WTC11 (cell line): Measurements from ENCODE around the gene MEN1.

Experiments used
- CBFB ChIP-seq: sonication (generic); formaldehyde crosslinking; IDR thresholded peaks from 2 replicates; pipeline ENCODE4 v1.8.1; 2022; ENCODE audit warnings: mild to moderate bottlenecking, low read depth, missing genetic modification reagents
- CREM ChIP-seq: sonication (generic); formaldehyde crosslinking; IDR thresholded peaks from 2 replicates; pipeline ENCODE4 v1.8.1; 2022; ENCODE audit warnings: mild to moderate bottlenecking, missing genetic modification reagents, moderate library complexity
- NFE2L1 ChIP-seq: sonication (generic); formaldehyde crosslinking; IDR thresholded peaks from 2 replicates; pipeline ENCODE4 v1.8.1; 2023; ENCODE audit warnings: missing genetic modification reagents
- NR2C2 ChIP-seq: sonication (generic); formaldehyde crosslinking; IDR thresholded peaks from 2 replicates; pipeline ENCODE4 v1.8.0; 2022; ENCODE audit warnings: mild to moderate bottlenecking, missing genetic modification reagents
- TCF7 ChIP-seq: sonication (generic); formaldehyde crosslinking; IDR thresholded peaks from 2 replicates; pipeline ENCODE4 v1.8.0; 2022; ENCODE audit warnings: mild to moderate bottlenecking, low read depth, missing genetic modification reagents, moderate library complexity
- ZNF121 ChIP-seq: sonication (generic); formaldehyde crosslinking; IDR thresholded peaks from 2 replicates; pipeline ENCODE4 v1.8.0; 2023; ENCODE audit warnings: missing genetic modification reagents
- TF ChIP-seq, protein P1 (sequence below): fragments of 200-600 bp; IDR thresholded peaks from 2 replicates; pipeline ENCODE4 v1.8.0; 2022; ENCODE audit warnings: antibody characterized with exemption
- TF ChIP-seq, protein P2 (sequence below): sonication (generic); formaldehyde crosslinking; IDR thresholded peaks from 2 replicates; pipeline ENCODE4 v1.8.1; 2023; ENCODE audit warnings: mild to moderate bottlenecking, missing genetic modification reagents, moderate library complexity
- TF ChIP-seq, protein P3 (sequence below): sonication (generic); formaldehyde crosslinking; IDR thresholded peaks from 2 replicates; pipeline ENCODE4 v1.8.1; 2022; ENCODE audit warnings: low read depth, missing genetic modification reagents, borderline replicate concordance
- TF ChIP-seq, protein P4 (sequence below): sonication (generic); formaldehyde crosslinking; IDR thresholded peaks from 2 replicates; pipeline ENCODE4 v1.8.1; 2023; ENCODE audit warnings: mild to moderate bottlenecking, moderate library complexity, missing genetic modification reagents
- TF ChIP-seq, protein P5 (sequence below): sonication (generic); formaldehyde crosslinking; IDR thresholded peaks from 2 replicates; pipeline ENCODE4 v1.8.0; 2022; ENCODE audit warnings: mild to moderate bottlenecking, missing genetic modification reagents
- TF ChIP-seq, protein P6 (sequence below): sonication (generic); formaldehyde crosslinking; IDR thresholded peaks from 2 replicates; pipeline ENCODE4 v1.8.1; 2022; ENCODE audit warnings: mild to moderate bottlenecking, moderate library complexity, missing genetic modification reagents

DNA sequence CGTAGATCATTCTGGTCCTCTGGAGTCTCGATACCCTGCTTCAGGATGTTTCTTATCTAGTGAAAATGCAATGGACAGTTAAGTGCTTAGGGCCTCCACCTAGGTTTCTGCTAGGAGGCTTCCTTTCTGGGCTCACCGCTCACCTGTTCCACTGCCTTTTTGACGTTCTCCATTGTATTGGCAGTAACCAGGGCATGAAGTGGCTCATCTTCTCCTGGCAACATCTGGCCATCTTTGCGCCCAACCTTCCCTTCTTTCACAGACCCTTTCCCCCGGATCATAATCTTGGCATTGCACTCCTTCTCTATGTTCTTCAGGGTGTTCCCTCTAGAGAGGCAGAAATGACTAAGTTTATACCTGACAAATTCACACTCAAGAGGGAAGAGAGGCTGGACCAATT lies 41.1 kb downstream of the MEN1 start:
- TF ChIP-seq, protein P1, sequence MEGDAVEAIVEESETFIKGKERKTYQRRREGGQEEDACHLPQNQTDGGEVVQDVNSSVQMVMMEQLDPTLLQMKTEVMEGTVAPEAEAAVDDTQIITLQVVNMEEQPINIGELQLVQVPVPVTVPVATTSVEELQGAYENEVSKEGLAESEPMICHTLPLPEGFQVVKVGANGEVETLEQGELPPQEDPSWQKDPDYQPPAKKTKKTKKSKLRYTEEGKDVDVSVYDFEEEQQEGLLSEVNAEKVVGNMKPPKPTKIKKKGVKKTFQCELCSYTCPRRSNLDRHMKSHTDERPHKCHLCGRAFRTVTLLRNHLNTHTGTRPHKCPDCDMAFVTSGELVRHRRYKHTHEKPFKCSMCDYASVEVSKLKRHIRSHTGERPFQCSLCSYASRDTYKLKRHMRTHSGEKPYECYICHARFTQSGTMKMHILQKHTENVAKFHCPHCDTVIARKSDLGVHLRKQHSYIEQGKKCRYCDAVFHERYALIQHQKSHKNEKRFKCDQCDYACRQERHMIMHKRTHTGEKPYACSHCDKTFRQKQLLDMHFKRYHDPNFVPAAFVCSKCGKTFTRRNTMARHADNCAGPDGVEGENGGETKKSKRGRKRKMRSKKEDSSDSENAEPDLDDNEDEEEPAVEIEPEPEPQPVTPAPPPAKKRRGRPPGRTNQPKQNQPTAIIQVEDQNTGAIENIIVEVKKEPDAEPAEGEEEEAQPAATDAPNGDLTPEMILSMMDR = no peak
- TF ChIP-seq CREM (CRISPR knock-in tag) (no peak), ZNF121 (no peak), NFE2L1 (CRISPR knock-in tag) (no peak), NR2C2 (CRISPR knock-in tag) (no peak), TCF7 (CRISPR knock-in tag) (no peak), CBFB (CRISPR knock-in tag) (no peak)
- TF ChIP-seq, protein P2, sequence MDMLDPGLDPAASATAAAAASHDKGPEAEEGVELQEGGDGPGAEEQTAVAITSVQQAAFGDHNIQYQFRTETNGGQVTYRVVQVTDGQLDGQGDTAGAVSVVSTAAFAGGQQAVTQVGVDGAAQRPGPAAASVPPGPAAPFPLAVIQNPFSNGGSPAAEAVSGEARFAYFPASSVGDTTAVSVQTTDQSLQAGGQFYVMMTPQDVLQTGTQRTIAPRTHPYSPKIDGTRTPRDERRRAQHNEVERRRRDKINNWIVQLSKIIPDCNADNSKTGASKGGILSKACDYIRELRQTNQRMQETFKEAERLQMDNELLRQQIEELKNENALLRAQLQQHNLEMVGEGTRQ (CRISPR knock-in tag) = no peak
- TF ChIP-seq, protein P3, sequence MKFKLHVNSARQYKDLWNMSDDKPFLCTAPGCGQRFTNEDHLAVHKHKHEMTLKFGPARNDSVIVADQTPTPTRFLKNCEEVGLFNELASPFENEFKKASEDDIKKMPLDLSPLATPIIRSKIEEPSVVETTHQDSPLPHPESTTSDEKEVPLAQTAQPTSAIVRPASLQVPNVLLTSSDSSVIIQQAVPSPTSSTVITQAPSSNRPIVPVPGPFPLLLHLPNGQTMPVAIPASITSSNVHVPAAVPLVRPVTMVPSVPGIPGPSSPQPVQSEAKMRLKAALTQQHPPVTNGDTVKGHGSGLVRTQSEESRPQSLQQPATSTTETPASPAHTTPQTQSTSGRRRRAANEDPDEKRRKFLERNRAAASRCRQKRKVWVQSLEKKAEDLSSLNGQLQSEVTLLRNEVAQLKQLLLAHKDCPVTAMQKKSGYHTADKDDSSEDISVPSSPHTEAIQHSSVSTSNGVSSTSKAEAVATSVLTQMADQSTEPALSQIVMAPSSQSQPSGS (CRISPR knock-in tag) = no peak
- TF ChIP-seq, protein P4, sequence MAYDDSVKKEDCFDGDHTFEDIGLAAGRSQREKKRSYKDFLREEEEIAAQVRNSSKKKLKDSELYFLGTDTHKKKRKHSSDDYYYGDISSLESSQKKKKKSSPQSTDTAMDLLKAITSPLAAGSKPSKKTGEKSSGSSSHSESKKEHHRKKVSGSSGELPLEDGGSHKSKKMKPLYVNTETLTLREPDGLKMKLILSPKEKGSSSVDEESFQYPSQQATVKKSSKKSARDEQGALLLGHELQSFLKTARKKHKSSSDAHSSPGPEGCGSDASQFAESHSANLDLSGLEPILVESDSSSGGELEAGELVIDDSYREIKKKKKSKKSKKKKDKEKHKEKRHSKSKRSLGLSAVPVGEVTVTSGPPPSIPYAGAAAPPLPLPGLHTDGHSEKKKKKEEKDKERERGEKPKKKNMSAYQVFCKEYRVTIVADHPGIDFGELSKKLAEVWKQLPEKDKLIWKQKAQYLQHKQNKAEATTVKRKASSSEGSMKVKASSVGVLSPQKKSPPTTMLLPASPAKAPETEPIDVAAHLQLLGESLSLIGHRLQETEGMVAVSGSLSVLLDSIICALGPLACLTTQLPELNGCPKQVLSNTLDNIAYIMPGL (CRISPR knock-in tag) = no peak
- TF ChIP-seq, protein P5, sequence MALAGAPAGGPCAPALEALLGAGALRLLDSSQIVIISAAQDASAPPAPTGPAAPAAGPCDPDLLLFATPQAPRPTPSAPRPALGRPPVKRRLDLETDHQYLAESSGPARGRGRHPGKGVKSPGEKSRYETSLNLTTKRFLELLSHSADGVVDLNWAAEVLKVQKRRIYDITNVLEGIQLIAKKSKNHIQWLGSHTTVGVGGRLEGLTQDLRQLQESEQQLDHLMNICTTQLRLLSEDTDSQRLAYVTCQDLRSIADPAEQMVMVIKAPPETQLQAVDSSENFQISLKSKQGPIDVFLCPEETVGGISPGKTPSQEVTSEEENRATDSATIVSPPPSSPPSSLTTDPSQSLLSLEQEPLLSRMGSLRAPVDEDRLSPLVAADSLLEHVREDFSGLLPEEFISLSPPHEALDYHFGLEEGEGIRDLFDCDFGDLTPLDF (CRISPR knock-in tag) = no peak
- TF ChIP-seq, protein P6, sequence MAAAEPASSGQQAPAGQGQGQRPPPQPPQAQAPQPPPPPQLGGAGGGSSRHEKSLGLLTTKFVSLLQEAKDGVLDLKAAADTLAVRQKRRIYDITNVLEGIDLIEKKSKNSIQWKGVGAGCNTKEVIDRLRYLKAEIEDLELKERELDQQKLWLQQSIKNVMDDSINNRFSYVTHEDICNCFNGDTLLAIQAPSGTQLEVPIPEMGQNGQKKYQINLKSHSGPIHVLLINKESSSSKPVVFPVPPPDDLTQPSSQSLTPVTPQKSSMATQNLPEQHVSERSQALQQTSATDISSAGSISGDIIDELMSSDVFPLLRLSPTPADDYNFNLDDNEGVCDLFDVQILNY (CRISPR knock-in tag) = no peak
